RPMI8226 (cell line): ENCODE measurements around the gene GRM7.

ENCODE experiments used
- DNase-seq: peaks from one replicate; pipeline ENCODE4 v3.0.0-alpha.2; 2015

Gene GRM7

DNA sequence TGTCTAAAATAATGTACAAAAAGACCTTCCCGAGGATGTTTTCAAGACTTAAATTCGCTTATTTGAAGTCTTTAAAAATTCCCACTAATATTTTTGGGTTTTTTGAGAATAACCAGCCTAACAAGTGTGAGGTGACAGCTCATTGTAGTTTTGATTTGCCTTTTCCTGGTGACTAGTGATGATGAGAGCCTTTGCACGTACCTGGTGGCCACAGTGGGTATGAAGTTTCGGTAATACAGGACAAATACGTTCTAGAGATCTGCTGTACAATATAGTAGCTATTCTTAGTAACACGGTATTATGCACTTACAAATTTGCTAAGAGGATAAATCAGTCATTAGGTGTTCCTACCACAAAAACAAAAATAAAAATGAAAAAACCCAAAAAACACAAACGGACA, 124.9 kb downstream of the GRM7 start:
- DNase-seq, result no peak

DNA sequence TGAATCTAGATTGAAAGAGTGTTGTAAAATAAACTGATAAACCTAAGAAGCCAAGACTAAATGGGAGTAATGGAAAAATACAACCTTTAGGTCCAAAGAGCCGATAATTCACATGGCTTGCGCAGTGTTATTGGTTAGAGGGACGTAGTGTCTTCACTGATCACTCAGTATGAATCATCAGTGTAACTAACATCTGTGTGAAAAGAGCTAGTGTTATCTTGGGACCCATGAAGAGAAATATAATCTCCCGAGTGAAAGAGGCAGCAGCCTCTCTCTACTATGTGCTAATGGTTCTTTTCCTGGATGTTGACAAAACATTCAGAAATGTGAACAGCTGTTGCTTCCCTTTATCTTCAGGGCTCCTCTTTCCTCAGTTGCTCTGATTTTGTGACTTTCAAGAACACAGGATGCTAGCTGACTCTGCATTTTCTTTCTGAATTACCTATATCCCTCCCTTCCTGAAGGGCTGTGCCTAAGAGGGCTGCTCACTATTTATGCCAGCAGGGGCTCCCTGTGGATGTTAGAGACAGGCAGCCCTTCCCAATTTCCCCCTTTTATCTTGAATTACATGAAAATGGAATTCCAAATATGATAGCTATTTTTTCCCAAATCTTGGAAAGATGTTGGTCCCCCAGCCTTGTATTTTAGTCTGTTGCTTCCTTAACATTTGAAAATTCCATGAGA, 128.8 kb downstream of the GRM7 start:
- DNase-seq, result no peak

DNA sequence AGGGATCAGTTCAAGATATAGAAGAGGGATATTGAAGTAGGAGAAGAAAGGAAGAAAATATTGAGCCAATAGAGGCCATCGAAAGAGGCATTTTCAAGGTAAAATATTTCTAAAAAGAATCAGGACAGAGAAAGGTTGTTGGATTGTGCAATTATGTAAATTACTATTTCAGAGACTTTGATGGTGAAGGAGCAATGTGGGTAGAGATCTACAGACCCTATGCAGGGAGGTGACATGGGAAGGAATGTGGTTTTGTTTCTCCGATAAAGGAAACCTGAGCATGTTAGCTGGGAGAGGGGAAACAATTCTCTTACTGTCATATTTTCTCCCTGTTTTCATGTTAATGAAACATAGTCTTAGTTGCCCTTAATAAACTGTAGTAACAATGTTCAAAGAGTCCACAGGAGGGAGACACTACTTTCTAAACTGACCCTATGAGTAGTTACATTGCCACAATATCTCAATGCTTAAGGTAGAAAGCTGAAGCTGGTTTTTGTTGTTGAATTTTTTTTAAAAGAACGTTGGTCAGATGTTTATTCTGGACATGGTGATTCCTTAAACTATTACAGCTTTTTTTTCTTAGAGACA, 133.3 kb downstream of the GRM7 start:
- no peak for DNase-seq

DNA sequence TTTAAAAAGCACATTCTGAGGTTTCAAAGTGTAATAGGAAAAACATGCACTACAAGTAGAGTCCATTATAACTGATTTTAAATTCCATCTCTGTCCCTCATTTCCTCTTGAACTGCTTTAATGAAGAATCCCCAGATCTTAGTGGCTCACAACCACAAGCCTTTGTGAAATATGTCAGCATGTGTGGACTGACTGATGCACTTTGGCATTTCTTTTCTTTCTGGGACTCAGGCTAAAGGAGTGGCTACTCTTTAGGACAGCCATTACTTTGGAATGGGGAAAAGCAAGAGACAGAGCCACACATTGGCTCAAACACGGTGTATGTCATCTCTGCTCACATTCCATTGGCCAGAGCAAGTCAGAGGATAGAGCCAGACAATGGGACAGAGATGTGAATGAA, 139.6 kb downstream of the GRM7 start:
- DNase-seq, result no peak

DNA sequence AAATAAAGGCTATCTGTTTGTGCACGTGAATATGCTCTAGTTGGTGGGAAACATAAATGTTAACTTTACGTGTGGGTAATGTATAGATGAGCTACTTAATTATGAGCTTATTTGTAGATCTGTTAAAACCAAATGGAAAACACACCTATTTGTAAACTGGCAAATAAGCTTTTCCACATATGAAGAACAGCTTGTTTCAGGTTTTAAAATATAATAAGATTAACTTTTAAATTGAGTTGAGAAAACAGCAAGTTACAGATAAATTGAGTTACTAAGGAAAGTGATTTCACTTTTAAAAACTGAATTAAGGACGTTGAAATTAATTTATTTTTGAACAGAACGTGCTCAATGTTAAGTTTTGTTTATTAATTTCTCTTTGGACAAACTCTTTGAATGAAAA, 140.5 kb downstream of the GRM7 start:
- no peak for DNase-seq

DNA sequence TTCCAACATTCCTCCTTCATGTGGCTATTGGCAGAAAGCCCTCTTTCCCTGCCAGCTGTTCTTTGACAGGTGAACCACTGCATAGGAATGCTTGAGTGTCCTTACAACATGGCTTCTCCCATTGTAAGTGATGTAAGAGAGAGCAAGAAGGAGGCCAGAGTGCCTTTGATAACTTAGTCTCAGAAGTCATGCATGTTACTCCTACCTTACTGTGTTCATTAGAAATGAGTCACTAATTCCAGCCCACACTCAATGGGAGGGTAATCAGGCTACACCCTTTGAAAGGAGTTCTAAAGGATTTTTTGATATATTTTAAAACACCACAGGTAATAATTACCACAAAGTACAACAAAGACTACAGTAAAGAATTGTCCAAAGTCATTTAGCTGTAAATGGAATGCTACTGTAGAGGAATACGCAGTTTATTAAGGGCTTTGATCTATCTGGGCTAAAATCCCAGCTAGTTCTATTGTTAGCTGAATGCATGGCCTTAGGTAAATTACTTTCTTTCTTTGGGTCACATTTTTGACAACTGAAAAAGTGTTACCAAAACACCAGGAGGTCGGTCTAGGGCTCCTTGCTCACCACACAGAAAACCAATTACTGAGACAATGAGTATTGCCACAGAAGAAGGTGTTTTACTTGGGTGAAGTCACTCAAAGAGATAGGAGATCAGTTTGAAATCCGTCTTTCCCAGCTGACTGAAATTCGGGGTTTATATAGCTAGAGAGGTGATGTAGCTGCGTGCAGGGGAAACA, 154.9 kb downstream of the GRM7 start:
- no peak for DNase-seq

DNA sequence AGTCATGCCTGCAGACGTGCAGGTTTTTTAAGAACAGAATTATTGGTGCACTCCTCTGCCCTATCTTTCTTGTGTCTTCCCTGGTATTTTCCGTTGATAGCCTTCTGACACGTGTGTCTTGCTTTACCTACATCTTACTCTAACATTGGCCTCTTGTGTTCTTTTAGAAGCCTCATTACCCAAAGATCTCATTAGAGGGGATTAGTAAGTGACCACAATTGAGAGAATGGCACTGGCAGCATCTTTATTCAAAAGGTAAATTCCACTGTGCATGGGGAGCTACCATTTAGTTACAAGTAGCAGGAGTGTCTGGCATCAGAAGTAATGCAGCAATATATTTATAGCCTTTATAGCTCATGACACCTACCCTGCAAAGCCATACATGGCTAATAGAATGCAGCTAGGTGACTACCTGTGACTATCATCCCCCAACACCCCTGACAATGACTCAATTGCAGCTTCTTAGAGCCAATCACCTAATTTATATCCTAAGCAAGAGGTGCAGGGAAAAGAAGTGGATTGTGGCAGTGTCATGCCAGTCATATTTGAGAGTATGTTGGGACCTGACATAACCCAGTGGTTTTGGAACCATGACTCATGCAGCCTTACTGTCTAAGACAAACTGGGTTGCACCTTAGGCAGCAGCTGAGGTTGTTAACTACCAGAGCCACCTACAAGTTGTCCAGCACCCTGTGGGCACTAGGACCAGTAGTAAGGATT, 164.8 kb downstream of the GRM7 start:
- DNase-seq, result no peak

DNA sequence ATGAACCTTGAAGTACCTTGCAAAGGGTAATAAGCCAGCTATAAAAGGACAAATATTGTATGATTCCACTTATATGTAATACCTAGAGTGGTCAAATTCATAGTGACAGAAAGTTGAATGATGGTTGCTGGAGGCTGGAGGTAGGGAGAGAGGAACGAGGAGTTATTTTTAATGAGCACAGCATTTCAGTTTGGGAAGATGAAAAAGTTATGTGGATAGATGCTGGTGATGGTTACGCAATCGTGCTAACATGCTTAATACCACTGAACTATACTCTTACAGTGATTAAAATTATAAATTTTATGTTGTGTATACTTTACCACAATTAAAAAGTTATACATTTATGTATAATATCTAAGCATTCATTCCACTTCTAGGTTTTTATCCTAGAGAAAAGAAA, 168.6 kb downstream of the GRM7 start:
- DNase-seq, result no peak

DNA sequence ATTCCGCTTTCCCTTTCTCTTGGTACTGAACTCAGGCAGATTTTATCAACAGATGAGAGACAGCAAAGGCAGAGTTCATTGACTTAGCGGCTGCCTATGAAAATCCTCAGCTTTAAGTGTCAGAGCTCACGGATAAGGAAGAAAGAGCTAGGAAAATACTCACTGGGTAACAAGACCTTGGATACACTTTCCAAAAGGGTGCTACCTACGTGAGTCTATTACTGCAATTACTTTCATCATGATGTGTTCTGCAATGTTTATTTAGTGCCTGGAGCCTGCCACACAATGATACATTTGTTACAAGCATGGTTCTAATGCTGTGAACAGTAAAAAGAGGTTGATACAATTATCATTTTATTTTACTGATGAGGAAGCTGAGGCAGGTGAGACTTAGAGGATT, 177.5 kb downstream of the GRM7 start:
- DNase-seq, result no peak

DNA sequence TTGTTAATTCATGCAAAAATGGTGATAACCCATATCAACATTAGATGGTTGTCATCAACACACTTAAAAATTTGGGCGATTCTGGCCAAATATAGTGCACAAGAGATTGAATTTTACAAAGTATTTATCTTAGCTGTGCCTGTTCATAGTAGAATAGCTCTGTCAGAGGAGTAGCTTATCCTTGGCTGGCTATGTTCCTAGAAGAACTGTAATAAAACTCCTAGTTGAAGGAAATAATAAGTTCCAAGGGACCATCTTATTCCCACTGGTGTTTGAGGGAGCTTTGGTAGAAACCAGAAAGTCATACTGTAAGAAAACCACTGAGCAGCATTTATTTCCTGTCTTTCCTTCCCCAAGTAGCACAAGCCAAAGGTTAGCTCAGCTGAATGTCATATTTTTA, 201.8 kb downstream of the GRM7 start:
- DNase-seq, result no peak

DNA sequence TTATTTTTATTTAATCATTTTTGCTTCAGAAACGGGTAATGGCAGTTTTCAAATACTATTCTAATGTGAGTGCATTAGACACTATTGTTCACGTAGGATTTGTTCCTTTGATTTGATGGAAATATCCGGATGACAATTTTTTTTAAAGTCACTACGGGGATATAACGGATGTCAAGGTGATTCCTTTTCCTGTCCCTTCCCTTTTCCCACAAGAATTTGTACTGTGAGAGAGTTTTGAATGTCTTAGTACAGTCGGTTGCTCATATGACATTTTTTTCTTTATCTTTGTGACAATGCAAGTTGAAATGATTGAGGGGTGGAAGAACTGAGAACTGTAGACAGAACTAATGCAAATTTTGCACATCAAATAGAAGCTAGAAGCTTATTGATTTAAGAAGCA, 209.5 kb downstream of the GRM7 start:
- no peak for DNase-seq

DNA sequence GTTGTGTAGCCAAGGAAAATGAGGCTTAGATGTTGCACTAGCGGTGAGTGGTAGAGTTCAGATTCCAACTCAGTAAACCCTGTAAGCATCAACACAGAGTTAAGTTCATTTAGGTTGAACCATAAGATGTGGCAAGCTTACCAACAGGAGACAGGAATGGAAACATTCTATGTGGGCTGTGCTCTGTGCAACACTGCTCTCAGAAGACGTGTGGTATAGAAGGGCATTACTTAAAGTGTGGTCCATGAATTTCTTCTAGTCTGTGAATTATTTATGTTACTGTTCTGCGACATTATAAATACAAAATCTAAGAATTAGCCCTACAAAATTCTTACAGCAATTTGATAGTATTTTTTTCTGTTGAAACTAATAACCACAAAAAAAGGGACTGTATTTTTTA, 213.3 kb downstream of the GRM7 start:
- no peak for DNase-seq

DNA sequence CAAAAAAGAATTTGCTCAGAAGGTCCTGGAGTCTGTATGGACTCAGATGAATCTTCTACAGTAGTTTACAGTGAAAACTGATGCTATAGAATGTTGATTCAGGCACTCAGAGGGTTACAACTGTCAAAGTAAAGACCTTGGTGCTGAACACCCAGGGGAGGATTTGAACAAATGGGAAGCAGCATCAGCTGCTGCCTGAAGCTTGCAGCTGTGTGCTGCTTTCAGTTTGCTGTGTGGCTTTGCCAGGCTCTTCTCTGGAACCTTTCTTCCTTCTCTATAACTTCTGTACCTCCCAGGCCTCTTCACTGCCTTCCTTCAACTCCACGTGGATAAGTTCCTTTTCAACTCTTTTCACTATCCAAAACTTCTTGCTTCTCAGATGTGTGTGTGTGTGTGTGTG, 214.2 kb downstream of the GRM7 start:
- DNase-seq, result no peak

DNA sequence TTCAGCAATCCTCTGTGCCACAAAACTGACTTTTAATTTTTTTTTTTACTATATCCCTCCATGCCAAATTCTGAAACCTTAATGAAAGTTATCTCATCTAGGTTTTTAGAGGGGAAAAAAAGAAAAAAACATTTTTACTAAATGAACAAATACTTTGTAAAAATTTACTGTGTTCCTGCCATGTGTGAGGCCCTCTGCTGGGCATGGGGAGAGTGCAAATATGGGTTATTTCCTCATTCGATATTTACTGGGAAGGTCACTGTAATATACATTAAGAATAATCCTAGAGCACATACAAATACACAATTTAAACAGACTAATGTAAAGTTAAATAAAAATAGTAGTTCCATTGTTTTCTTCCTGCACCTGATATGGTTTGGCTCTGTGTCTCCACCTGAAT, 215.0 kb downstream of the GRM7 start:
- no peak for DNase-seq

DNA sequence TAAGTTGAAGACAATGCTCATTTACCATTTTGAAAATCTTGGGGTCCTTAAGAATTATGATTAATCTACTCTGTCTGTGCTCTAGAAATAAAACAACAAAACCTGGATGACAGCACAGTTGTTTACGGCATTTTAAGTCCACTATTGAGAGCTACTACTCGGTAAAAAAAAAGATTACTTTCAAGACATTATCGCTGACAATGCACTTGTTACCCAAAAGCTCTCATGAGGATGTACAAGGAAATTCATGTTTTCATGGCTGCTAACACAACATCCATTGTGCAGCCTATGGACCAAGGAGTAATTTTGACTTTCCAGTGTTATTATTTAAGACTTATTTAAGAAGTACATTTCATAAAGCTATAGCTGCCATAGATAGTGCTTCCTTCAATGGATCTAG, 221.3 kb downstream of the GRM7 start:
- no peak for DNase-seq

DNA sequence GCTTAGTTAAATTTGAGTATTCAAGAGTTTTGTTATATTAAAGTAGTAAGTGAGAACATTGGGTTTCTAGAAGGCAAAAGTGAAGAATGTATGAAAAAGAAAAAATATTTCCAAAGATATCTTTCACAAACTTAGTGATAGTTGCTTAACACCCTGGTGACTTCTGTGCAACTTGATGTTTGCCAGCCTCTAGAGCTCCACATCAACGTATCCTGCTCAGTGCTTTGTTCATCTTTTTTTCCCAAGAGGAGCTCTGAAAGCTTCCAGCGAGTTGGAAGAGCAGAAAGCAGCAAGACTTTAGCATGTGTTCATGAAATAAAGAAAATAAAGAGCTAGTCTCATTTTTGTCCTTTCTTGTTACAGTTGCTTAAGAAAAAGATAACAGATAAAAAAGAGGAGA, 225.5 kb downstream of the GRM7 start:
- DNase-seq, result no peak

DNA sequence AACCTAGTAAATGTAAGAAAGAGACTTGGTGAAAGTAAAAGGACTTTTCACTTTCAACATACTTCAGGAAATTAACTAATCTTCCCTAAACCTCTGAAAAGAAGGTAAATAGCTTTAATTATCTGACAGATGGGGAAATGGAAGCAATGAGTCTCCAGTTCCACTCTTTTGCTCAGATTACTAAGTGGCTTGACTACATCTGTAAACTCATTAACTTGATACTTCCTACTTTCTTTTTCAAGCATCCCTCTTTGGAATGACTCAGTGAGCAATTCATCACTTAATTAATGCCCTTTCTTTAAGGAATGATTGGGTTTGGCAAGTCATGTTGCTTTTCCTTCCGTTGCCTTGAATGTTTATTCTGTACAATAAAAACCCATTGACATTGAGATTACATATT, 234.2 kb downstream of the GRM7 start:
- no peak for DNase-seq

DNA sequence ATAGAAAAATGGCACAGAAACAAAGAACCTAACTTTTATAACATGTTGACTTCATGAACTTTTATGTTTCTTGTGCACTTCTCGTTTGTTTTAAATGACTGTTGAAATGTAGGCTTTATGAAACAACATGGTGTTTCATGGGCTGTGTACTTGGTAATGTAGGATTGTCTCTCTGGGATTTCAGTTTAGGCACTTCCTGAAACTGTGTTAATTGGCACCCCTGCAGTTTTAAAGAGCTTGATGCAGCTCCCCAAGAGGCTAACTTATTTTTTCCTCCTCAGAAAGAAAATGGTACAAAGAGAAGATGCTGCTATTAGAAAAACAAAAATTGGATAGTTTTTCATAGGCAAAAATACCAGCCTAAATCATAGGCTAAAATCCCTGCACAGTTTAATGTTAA, 239.2 kb downstream of the GRM7 start:
- DNase-seq, result no peak

DNA sequence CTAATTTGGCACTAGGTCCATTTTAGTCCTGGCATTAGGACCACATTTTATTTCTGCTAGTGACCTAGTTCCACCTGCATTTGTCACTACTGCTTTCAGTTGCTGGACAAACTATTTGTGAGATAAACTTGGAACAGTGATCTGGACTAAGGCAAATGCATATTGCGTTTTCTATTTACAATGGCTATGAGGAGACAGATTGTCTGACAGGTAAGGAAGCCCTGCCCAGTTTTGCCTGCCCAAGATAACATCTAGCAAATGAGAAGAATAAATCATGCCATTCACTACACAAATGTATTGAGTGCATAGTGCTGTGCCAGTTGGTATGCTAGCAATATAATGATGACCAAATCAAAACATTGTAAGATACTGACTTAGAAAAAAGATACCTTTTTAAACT, 245.7 kb downstream of the GRM7 start:
- DNase-seq, result no peak

DNA sequence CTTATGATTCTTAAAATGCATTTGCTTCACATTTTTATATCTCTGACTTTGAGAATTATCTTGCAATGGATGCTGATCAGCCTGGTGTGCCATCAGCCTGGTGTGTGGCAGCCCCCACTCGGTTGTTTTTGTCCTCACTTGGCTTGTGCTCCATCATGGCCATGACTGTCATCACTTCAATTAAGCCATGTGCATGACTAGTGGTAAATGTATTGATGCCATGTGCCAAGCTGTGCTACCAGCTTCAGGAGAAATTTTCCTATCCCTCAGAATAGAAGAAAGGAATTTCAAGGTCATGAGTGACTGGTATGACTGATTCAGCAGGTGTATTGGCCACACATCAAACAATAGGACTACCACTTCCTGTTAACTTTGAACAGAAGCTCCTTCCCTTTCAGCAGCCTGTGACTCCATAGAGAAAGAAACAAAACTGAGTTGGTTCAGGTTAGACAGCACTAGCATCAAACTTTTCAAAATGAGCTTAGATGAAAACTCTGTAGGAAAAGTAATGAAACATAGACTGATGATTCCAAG, 251.7 kb downstream of the GRM7 start:
- no peak for DNase-seq

DNA sequence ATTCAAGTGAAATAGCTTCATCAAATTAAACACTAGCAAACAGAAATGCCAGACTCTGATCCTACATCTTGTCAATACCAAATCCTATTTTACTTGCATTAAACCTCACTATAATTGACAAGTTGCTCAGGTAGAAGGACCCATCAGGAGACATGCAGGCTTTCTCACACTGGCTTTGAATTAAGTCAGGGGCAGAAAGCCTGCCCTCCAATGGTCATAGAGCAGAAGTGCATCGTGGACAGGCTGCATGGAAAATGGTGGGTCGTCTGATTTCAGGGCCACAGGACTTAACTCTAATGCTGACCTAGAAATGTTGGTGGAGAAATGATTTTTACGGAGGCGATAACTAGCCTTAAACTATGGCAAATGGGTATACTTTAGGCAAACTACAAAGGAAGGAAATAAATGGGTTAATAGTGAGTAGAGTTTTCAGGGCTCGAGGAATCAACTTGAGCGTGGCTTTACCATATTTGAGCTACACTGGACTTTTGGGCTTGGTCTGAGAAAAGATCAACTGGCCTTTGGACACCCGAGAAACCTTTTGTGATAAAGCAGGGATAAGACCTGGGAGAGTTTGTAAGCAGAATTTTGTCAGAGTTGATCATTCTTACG, 283.9 kb downstream of the GRM7 start:
- DNase-seq, result peak; percentile 33

DNA sequence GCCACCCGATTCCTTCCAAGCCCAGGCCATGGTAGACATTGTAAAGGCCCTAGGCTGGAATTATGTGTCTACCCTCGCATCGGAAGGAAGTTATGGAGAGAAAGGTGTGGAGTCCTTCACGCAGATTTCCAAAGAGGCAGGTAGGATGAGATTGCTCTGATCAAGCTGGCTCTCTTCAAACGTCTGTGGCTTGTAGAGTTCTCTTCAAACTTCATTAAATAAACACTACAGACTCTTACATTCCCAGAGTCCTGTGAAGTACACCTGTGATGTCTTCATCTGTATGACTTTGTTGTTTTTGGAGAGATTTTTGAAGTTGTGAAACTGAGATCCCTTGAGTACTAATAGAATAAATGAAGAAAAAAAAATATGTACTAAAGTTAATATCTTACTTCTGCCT, 285.6 kb downstream of the GRM7 start:
- DNase-seq, result no peak

DNA sequence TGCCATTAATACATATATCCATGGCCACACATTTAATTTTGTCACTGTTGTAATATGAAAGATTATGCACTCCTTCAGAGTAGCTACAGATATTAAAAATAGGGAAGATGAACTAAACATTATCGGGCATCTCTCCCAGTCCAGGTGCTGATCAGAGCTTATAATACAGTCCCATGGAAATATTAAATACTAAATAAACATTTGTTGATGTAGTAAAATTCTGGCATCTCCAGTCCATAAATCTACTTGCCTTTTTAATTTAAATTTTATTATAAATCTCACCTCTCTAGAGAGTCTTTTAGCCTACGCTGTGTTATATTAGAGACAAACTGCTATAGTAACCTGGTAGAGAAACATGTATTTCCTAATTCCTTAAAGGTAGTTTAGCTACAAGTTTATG, 297.6 kb downstream of the GRM7 start:
- DNase-seq, result no peak
